Uterus (tissue), 4 donors: Measurements from ENCODE around the gene SERGEF. TPM values are rescaled to one million over a fixed set of nuclear protein-coding genes. Genes with fewer than 3 reads are reported as not detected.

Source experiments
- DNase-seq, 2 donors: peaks; one replicate each; pipeline ENCODE4 v3.0.0-alpha.2; 2019 to 2020
- H3K27ac ChIP-seq, 2 donors: fragments of 200-600 bp; sonication (generic); 1 replicate in 1 of 2; 2 replicates in 1 of 2; pipeline ENCODE4 v1.5.1; 2016 to 2018
- H3K27me3 ChIP-seq, 2 donors: fragments of 200-600 bp; sonication (generic); one replicate each; pipeline ENCODE4 v1.5.1; 2018 to 2019; ENCODE audit warnings: control low read depth in 1 of 2
- H3K36me3 ChIP-seq, 2 donors: fragments of 200-600 bp; sonication (generic); one replicate each; pipeline ENCODE4 v1.5.1; 2019; ENCODE audit warnings: control low read depth in 1 of 2
- H3K4me1 ChIP-seq, 2 donors: fragments of 200-600 bp; sonication (generic); one replicate each; pipeline ENCODE4 v1.5.1; 2018 to 2019; ENCODE audit warnings: control low read depth in 1 of 2
- H3K4me3 ChIP-seq, 2 donors: fragments of 200-600 bp; sonication (generic); 1 replicate in 1 of 2; 2 replicates in 1 of 2; pipeline ENCODE4 v1.5.1; 2018 to 2019; ENCODE audit warnings: mild to moderate bottlenecking in 1 of 2
- H3K9me3 ChIP-seq, 2 donors: fragments of 200-600 bp; sonication (generic); one replicate each; pipeline ENCODE4 v1.5.1; 2019; ENCODE audit warnings: control low read depth in 1 of 2
- POLR2A ChIP-seq, 2 donors: fragments of 450-650 bp; IDR thresholded peaks; one replicate each; pipeline ENCODE4 v1.6.1; 2016; ENCODE audit warnings: antibody characterized with exemption in 2 of 2, mild to moderate bottlenecking in 1 of 2, moderate library complexity in 1 of 2
- intact Hi-C: fragments of 100-400 bp; cut with DNase I; formaldehyde crosslinking; loops from one replicate; pipeline ENCODE4 v1.15.1; 2023; ENCODE audit warnings: low total_unique reads
- total RNA-seq, 4 donors: library from RNA; depleted of rRNA in 3 of 4; stranded (reverse); fragments of >200 nt in 3 of 4; gene quantifications; one replicate each; pipeline versions ENCODE4 v1.1.0 to v1.2.4, GENCODE V29; 2014 to 2023
- TF ChIP-seq, protein P1 (sequence below), 4 experiments: fragments of 200-600 bp in 2 of 4; fragments of 450-650 bp in 2 of 4; sonication (generic) in 2 of 4; IDR thresholded peaks; one replicate each; pipeline ENCODE4 v1.5.1; 2016 to 2019; ENCODE audit warnings: antibody characterized with exemption in 4 of 4, mild to moderate bottlenecking in 2 of 4, moderate library complexity in 1 of 4
- donor health status: DM: yes; HTN: yes; CAD: no.

SERGEF gene
- total RNA-seq, 4 donors from 2014 or later, result 12.6 to 64.4 (median 43.7) TPM

DNA sequence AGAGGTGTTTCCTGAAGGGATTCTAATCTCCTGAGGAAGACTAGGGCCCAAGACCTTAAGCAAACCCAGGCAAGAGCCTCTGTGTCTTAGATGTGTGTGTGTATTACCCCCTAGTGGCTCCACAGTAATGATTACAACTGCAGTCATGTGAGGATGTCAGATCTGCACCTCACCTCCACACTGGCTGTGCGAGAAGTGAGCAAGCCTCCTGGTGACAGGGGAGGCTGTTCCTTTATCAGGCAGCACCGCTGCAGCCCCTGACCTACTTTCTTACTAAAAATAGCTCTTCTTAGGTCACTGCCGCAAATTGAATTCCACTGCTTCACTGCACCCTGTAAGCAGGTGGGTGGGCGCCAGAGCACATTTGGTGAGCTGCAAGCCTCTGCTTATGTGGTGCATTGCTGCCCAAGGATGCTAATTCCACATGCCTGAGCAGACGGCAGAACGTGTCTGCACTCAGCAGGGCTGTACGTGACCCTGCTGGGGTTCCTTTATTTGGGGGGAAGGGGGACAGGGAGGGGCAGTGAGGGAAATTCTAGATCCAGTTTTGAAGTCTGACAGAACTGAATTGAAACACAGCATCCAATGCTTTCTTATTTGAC, 165.9 kb downstream of the SERGEF start:
- Histone ChIP-seq H3K4me3 (no peak overlapping the region), H3K36me3 (no peaks in the 10 kb centered on the region), H3K9me3 (no peaks in the 10 kb centered on the region), H3K4me1 (no peaks in the 10 kb centered on the region), H3K27ac (no peak overlapping the region), H3K27me3 (no peaks in the 10 kb centered on the region)
- TF ChIP-seq, protein P1, sequence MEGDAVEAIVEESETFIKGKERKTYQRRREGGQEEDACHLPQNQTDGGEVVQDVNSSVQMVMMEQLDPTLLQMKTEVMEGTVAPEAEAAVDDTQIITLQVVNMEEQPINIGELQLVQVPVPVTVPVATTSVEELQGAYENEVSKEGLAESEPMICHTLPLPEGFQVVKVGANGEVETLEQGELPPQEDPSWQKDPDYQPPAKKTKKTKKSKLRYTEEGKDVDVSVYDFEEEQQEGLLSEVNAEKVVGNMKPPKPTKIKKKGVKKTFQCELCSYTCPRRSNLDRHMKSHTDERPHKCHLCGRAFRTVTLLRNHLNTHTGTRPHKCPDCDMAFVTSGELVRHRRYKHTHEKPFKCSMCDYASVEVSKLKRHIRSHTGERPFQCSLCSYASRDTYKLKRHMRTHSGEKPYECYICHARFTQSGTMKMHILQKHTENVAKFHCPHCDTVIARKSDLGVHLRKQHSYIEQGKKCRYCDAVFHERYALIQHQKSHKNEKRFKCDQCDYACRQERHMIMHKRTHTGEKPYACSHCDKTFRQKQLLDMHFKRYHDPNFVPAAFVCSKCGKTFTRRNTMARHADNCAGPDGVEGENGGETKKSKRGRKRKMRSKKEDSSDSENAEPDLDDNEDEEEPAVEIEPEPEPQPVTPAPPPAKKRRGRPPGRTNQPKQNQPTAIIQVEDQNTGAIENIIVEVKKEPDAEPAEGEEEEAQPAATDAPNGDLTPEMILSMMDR (IDR thresholded peaks at IDR 0.05), result no peak
- intact Hi-C loops, result no loop called here
- no peak for DNase-seq

DNA sequence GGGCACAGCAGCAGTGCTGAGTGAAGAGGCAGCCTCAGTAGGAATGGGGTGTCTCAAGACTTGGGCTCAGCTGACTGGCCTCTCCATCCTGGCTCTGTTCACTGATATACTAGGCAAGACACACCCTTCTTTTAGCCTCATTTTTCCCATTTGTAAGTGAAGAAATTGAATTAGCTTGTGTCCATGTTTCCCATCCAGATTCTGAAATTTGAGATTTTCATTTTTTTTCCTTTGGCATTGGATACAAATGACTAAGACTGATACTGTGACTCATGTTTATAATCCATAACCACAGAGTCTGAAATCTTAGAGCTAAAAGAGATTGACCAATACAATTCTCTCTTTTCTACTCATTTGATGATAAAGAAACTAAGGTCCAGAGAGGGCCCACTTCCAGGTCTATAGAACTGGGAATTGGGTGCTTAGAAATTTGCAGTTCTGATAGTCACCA, 167.4 kb downstream of the SERGEF start:
- intact Hi-C loops, result no loop called here
- TF ChIP-seq POLR2A (IDR thresholded peaks at IDR 0.05), result no peak
- TF ChIP-seq, protein P1 (IDR thresholded peaks at IDR 0.05), result no peak
- DNase-seq, result no peak
- Histone ChIP-seq H3K4me3 (no peak overlapping the region), H3K27ac (no peak overlapping the region), H3K4me1 (no peaks in the 10 kb centered on the region), H3K36me3 (no peaks in the 10 kb centered on the region), H3K9me3 (no peaks in the 10 kb centered on the region), H3K27me3 (no peaks in the 10 kb centered on the region)

DNA sequence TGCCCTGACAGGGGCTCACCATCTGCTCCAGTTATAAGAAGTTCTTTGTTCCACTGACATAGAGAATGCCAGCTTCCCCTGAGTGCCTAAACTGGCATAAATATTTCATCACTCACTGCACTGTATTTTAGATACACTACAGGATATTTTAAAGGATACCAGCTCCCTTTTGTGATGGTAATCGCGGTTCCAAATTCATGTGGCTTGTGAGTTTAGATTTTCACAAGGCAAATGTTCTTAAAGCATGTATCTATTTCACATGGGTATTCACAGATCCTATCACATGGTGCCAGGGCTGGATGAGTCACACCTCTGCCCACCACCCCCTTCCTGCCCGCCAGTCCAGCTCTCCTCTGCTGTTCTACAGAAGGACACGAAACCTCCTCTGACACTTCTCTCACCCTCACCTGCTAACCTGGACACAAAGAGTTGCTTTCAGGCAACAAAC, 172.7 kb downstream of the SERGEF start:
- no peak for DNase-seq
- Histone ChIP-seq H3K4me3 (no peak overlapping the region), H3K27me3 (no peaks in the 10 kb centered on the region), H3K27ac (no peak overlapping the region), H3K36me3 (no peaks in the 10 kb centered on the region), H3K9me3 (no peaks in the 10 kb centered on the region), H3K4me1 (no peaks in the 10 kb centered on the region)
- no peak for TF ChIP-seq POLR2A (IDR thresholded peaks at IDR 0.05)
- TF ChIP-seq, protein P1 (IDR thresholded peaks at IDR 0.05), result no peak
- intact Hi-C loops, result no loop called here

DNA sequence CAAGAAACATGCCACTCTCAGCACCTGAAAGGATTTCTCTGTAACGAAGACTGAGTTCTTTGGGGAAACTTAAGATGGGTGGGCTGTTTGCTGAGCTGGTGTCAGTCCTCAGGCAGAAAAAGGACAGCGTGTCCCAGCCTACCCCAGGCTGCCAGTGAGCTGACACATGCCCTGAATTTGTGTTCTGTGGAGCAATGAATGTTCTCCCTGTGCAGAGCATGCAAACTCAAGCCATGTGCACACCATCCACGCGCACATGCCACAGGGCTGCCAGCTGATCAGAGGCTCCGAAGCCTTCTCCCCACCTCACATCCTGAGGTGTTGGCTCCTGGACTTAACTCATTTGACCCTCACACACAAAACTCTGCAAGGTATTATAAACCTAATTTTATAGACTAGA, 173.4 kb downstream of the SERGEF start:
- DNase-seq, result no peak
- intact Hi-C loops, result no loop called here
- Histone ChIP-seq H3K36me3 (no peaks in the 10 kb centered on the region), H3K4me3 (no peak overlapping the region), H3K9me3 (no peaks in the 10 kb centered on the region), H3K27me3 (no peaks in the 10 kb centered on the region), H3K27ac (no peak overlapping the region), H3K4me1 (no peaks in the 10 kb centered on the region)
- TF ChIP-seq, protein P1 (IDR thresholded peaks at IDR 0.05), result no peak
- TF ChIP-seq POLR2A (IDR thresholded peaks at IDR 0.05), result no peak

DNA sequence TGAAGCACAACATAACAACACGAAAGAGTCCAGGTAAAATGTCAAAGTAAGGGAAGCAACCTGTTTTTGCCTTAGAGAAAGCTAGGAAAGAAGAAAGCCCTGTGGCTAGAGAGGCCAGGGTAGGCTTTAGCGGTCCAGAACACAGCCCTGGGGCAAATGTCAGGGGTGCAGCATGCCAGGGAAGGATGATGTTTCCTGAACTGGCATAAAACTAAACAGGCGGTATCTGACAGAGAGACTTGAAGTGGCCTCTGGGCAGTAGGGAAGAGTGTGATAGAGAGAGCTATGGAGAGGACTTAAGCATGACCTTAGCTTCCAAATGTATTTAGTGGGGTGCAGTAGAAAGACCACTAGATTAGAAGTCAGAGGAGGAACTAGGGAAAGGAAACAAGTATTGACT, 174.7 kb downstream of the SERGEF start:
- TF ChIP-seq, protein P1 (IDR thresholded peaks at IDR 0.05), result no peak
- TF ChIP-seq POLR2A (IDR thresholded peaks at IDR 0.05), result no peak
- intact Hi-C loops, result no loop called here

More for the DNA sequence above, 174.7 kb downstream of the SERGEF start:
- Histone ChIP-seq H3K27ac (no peak overlapping the region), H3K9me3 (no peaks in the 10 kb centered on the region), H3K27me3 (no peaks in the 10 kb centered on the region), H3K36me3 (no peaks in the 10 kb centered on the region), H3K4me1 (no peaks in the 10 kb centered on the region), H3K4me3 (no peak overlapping the region)
- DNase-seq, result no peak
